Activated CD8-positive, alpha-beta T cell treated with anti-CD3 and anti-CD28 coated beads for 36 hours (primary cell): Measurements from ENCODE around the gene TNFAIP6. TPM values are rescaled to one million over a fixed set of nuclear protein-coding genes. Genes with fewer than 3 reads are reported as not detected.
"Not testable (repeated sequence)": the region's sequence is repeated elsewhere in the genome, so short reads cannot be mapped to it uniquely, and the experiment has no call there.

Source experiments
- ATAC-seq: fragments of 200-7000 bp; cut with Tn5 transposase; one replicate; pipeline ENCODE4 v1.10.0; 2021; ENCODE audit warnings: mild to moderate bottlenecking, moderate library complexity
- CTCF ChIA-PET: fragments of 350-600 bp; sonication (Branson Sonifier 250); formaldehyde crosslinking; loops from one replicate; lab custom pipeline; 2021; ENCODE audit warnings: antibody characterized with exemption; lab: Charles Lee
- POLR2A ChIA-PET: fragments of 350-600 bp; sonication (Branson Sonifier 250); formaldehyde crosslinking; loops from one replicate; lab custom pipeline; 2021; ENCODE audit warnings: antibody characterized with exemption; lab: Charles Lee
- DNase-seq: peaks from one replicate; pipeline ENCODE4 v3.0.0-alpha.2; 2020
- H3K27ac Mint-ChIP-seq: one replicate; pipeline ENCODE4 v1.8.0; 2021; ENCODE audit warnings: mild to moderate bottlenecking, mixed read lengths
- H3K27me3 Mint-ChIP-seq: one replicate; pipeline ENCODE4 v1.8.0; 2021; ENCODE audit warnings: mixed read lengths
- H3K36me3 Mint-ChIP-seq: one replicate; pipeline ENCODE4 v1.8.0; 2021; ENCODE audit warnings: low read depth, mixed read lengths
- H3K4me1 Mint-ChIP-seq: one replicate; pipeline ENCODE4 v1.8.0; 2021; ENCODE audit warnings: low read depth, mixed read lengths
- H3K4me3 Mint-ChIP-seq: one replicate; pipeline ENCODE4 v1.8.0; 2021; ENCODE audit warnings: mild to moderate bottlenecking, moderate library complexity, mixed read lengths
- H3K9me3 Mint-ChIP-seq: one replicate; pipeline ENCODE4 v1.8.0; 2021; ENCODE audit warnings: mixed read lengths
- intact Hi-C: fragments of 100-400 bp; cut with micrococcal nuclease; formaldehyde crosslinking; loops from one replicate; pipeline ENCODE4 v1.10.0; 2022
- microRNA-seq: library from miRNA; unstranded; fragments of <30 nt; microRNA quantifications from one replicate; pipeline ENCODE4 v1.2.0, GENCODE V29; 2022; ENCODE audit warnings: borderline microRNAs expressed, borderline replicate concordance
- total RNA-seq, 2 experiments: library from RNA; stranded (reverse); gene quantifications; one replicate each; pipeline ENCODE4 v1.2.3, GENCODE V29; 2021
- TF ChIP-seq, protein P1 (sequence below): fragments of 200-600 bp; IDR thresholded peaks from one replicate; pipeline ENCODE4 v1.8.0; 2022; ENCODE audit warnings: antibody characterized with exemption, mild to moderate bottlenecking

The TNFAIP6 gene
- total RNA-seq, 2 experiments from 2014 or later: not detected

DNA sequence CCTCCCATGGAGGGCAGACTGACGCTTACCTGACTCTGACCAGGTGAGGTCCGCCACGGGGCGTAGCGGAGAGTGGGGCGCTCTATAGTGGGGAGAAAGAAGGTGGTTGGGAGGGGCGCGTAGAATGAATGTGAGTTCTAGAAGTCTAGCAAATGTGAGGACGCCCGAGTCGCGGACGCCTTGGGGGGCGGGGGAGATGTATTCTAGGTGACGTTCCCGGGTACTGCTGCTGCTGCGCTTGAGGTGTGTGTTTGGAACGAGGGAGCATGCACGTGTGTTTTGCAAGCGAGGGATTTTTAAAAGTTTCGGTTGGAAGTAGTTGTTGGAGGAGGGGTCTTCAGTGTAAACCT, 53.1 kb downstream of the TNFAIP6 start:
- Mint-ChIP-seq H3K36me3 (peaks cover 30% of the 10 kb centered on the region), H3K27ac (peak overlapping the region; percentile 94), H3K4me3 (peak overlapping the region; percentile 100), H3K9me3 (no peaks in the 10 kb centered on the region), H3K4me1 (peaks cover 19% of the 10 kb centered on the region), H3K27me3 (no peaks in the 10 kb centered on the region)
- POLR2A ChIA-PET: interaction anchor here (0.8 to 1.4 kb wide), 3 partner anchors 9 to 122 kb away, joined by 4 to 5 read pairs (median 4); no protein-coding TSS in a partner anchor
- TF ChIP-seq, protein P1, sequence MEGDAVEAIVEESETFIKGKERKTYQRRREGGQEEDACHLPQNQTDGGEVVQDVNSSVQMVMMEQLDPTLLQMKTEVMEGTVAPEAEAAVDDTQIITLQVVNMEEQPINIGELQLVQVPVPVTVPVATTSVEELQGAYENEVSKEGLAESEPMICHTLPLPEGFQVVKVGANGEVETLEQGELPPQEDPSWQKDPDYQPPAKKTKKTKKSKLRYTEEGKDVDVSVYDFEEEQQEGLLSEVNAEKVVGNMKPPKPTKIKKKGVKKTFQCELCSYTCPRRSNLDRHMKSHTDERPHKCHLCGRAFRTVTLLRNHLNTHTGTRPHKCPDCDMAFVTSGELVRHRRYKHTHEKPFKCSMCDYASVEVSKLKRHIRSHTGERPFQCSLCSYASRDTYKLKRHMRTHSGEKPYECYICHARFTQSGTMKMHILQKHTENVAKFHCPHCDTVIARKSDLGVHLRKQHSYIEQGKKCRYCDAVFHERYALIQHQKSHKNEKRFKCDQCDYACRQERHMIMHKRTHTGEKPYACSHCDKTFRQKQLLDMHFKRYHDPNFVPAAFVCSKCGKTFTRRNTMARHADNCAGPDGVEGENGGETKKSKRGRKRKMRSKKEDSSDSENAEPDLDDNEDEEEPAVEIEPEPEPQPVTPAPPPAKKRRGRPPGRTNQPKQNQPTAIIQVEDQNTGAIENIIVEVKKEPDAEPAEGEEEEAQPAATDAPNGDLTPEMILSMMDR: no peak
- CTCF ChIA-PET: interaction anchor here (1.6 kb wide), 1 partner anchor 149 kb away, joined by 5 read pairs; the partner anchor contains the start of gene RBM43
- peak; percentile 46 for ATAC-seq
- intact Hi-C loops: no loop called here
- DNase-seq: peak; percentile 65

DNA sequence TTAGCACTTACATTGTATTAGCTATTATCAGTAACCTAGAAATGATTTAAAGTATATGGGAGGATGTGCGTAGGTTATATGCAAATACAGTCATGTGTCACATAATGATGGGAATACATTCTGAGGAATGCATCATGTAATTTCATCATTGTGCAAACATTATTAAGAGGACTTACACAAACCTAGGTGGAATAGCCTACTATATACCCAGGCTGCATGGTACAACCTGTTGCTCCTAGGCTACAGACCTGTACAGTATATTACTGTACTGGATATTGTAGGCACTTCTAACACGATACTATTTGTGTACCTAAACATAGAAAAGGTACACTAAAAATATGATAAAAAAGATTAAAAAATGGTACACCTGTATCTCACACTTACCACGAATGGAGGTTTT, 60.3 kb downstream of the TNFAIP6 start:
- H3K4me3 Mint-ChIP-seq: no peak overlapping the region
- peaks cover 18% of the 10 kb centered on the region for H3K4me1 Mint-ChIP-seq
- H3K36me3 Mint-ChIP-seq: peaks cover 44% of the 10 kb centered on the region
- POLR2A ChIA-PET: no interaction called here
- TF ChIP-seq, protein P1: no peak
- peak overlapping the region; percentile 30 for H3K27ac Mint-ChIP-seq
- H3K9me3 Mint-ChIP-seq: no peaks in the 10 kb centered on the region
- ATAC-seq (no peak), DNase-seq (no peak)
- no peaks in the 10 kb centered on the region for H3K27me3 Mint-ChIP-seq
- CTCF ChIA-PET: no interaction called here
- intact Hi-C loops: no loop called here

DNA sequence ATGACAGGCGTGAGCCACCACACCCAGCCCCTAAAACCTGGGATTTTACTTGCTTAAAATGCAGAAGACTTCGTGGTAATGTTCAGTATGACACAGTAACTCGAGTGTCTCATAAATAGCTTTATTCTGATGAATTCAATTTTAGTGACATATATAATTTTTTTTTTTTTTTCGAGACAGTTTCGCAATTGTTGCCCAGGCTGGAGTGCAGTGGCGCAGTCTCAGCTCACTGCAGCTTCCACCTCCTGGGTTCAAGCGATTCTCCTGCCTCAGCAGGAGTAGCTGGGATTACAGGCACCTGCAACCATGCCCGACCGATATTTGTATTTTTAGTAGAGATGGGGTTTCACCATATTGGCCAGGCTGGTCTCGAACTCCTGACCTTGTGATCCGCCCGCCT, 64.3 kb downstream of the TNFAIP6 start:
- Mint-ChIP-seq H3K4me1 (peaks cover 35% of the 10 kb centered on the region), H3K27ac (peak overlapping the region; percentile 5), H3K36me3 (peaks cover 58% of the 10 kb centered on the region)
- H3K9me3 Mint-ChIP-seq, H3K27me3 Mint-ChIP-seq, H3K4me3 Mint-ChIP-seq, DNase-seq, ATAC-seq, intact Hi-C loops: not testable (repeated sequence)
- POLR2A ChIA-PET: interaction anchor here (1.0 to 2.7 kb wide), 4 partner anchors 8 to 17 kb away, joined by 3 to 7 read pairs (median 5); partner anchors contain the start of gene RIF1
- CTCF ChIA-PET: interaction anchor here (0.6 to 3.7 kb wide), 4 partner anchors 8 to 1146 kb away, joined by 3 to 26 read pairs (median 4); no protein-coding TSS in a partner anchor

DNA sequence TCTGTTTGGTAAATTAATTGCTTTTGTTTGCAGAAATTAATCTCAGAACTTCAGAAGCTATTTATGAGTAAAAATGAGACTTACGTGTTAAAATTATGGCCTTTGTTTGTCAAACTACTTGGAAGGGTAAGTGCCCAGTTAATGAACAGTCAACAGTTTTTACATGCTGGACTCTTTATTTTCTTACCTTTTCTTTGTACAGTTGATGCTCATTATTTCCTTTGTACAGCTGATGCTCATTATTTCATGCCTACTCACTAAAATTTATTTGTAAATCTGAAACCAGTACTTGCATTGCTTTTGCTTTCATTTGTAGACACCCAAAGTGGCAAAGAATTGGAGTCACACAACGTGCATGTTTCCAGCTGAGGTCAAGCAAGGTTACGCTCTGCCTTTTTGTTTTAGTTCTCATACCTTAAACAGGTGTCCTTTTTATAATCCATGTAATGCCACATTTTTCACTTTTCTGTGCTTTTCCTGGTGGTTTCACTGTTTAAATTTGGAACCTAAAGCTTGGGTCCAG, 65.6 kb downstream of the TNFAIP6 start:
- H3K4me3 Mint-ChIP-seq: no peak overlapping the region
- DNase-seq: no peak
- ATAC-seq: peak; percentile 60
- peaks cover 33% of the 10 kb centered on the region for H3K4me1 Mint-ChIP-seq
- POLR2A ChIA-PET: interaction anchor here (0.9 to 2.7 kb wide), 2 partner anchors 10 to 162 kb away, joined by 3 to 7 read pairs; no protein-coding TSS in a partner anchor
- H3K27ac Mint-ChIP-seq: peak overlapping the region; percentile 80
- H3K36me3 Mint-ChIP-seq: peaks cover 54% of the 10 kb centered on the region
- H3K9me3 Mint-ChIP-seq: no peaks in the 10 kb centered on the region
- no peaks in the 10 kb centered on the region for H3K27me3 Mint-ChIP-seq
- CTCF ChIA-PET: interaction anchor here (3.7 kb wide), 1 partner anchor 15 kb away, joined by 26 read pairs; no protein-coding TSS in a partner anchor
- TF ChIP-seq, protein P1: no peak
- intact Hi-C loops: no loop called here

DNA sequence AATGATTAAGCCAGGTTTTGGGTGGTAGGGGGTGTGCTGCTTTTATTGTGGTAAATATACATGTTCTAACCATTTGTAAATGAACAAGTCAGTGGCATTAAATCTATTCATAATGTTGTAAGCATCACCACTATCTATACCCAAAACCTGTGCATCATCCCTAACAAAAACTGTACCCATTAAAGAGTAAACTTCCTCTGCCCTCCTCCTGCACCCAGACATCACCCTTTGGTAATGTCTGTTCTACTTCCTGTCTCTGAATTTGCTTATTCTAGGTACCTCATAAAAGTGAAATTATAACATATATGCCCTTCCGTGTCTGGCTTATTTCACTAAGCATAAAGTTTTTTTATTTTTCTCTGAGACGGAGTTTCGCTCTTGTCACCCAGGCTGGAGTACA, 66.4 kb downstream of the TNFAIP6 start:
- no peaks in the 10 kb centered on the region for H3K9me3 Mint-ChIP-seq
- peaks cover 36% of the 10 kb centered on the region for H3K4me1 Mint-ChIP-seq
- peak overlapping the region; percentile 80 for H3K27ac Mint-ChIP-seq
- DNase-seq: no peak
- CTCF ChIA-PET: interaction anchor here (1.4 kb wide), 1 partner anchor 13 kb away, joined by 4 read pairs; no protein-coding TSS in a partner anchor
- TF ChIP-seq, protein P1: no peak
- H3K36me3 Mint-ChIP-seq: peaks cover 59% of the 10 kb centered on the region
- peak; percentile 80 for ATAC-seq
- H3K4me3 Mint-ChIP-seq: no peak overlapping the region
- intact Hi-C loops: no loop called here
- no peaks in the 10 kb centered on the region for H3K27me3 Mint-ChIP-seq
- POLR2A ChIA-PET: interaction anchor here (0.9 to 2.7 kb wide), 2 partner anchors 10 to 163 kb away, joined by 3 to 7 read pairs; no protein-coding TSS in a partner anchor

Small RNA genes within 50 kb of the gene (microRNA-seq; reads per million reads assigned to microRNA genes)
- gene MIR4773-1 (not detected), gene MIR4773-2 (not detected)

Other genes with a start within 250 kb of the TNFAIP6 start
- gene RBM43, start 95.7 kb upstream of the TNFAIP6 start, total RNA-seq: 1 to 10 TPM; 3.4 to 3.5 TPM
- 10 to 100 TPM; 28.4 to 28.5 TPM for gene NMI, start 67.9 kb upstream of the TNFAIP6 start, total RNA-seq
- gene RIF1, start 52.3 kb downstream of the TNFAIP6 start, total RNA-seq: 10 to 100 TPM; 65.3 to 73.2 TPM